GM23248 (cell line): Measurements from ENCODE around the gene PKIB.

ENCODE experiments used
- EZH2 ChIP-seq: fragments of 200-600 bp; sonication (generic); IDR thresholded peaks from 2 replicates; pipeline ENCODE4 v1.6.1; 2018; ENCODE audit warnings: antibody characterized with exemption, mild to moderate bottlenecking; ENCODE audit not compliant: insufficient read depth, poor library complexity, severe bottlenecking
- EZH2phosphoT487 ChIP-seq: fragments of 200-600 bp; sonication (generic); IDR thresholded peaks from 2 replicates; pipeline ENCODE4 v1.6.1; 2018; ENCODE audit warnings: antibody characterized with exemption, moderate library complexity, mild to moderate bottlenecking, low read depth; ENCODE audit not compliant: insufficient read depth

DNA sequence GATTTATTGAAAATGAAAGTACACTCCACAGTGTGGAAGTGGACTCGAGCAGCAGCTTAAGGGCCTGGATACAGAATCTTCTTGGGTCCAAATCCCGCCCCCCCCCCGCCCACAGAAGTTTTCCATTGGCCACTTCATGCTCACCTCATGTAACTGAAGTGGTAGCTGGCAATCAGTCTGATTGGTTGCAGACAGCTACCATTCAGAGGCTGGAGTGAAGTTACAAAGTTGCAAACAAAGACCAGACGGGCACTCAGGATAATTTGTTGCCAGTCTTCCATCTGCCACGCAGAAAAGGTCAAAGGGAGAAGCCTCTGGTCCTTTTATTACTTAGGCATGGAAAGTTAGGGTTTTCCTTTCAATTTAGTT lies 143.5 kb downstream of the PKIB start:
- no peak for TF ChIP-seq EZH2
- TF ChIP-seq EZH2phosphoT487 = no peak
